Activated CD4-positive, alpha-beta T cell treated with anti-CD3 and anti-CD28 coated beads, Interleukin-2, amount 10 ng/mL, durations not matched to agents 24 days and 14 days (primary cell): Measurements from ENCODE around the gene WBP1L. TPM values are rescaled to one million over a fixed set of nuclear protein-coding genes. Genes with fewer than 3 reads are reported as not detected.
"Not testable (repeated sequence)": the region's sequence is repeated elsewhere in the genome, so short reads cannot be mapped to it uniquely, and the experiment has no call there.

Experiments
- DNase-seq: peaks from one replicate; pipeline ENCODE4 v3.0.0; 2022
- H3K27ac Mint-ChIP-seq: one replicate; pipeline ENCODE4 v1.8.0; 2022; ENCODE audit warnings: mild to moderate bottlenecking, mixed read lengths
- H3K27me3 Mint-ChIP-seq: one replicate; pipeline ENCODE4 v1.8.0; 2022; ENCODE audit warnings: mixed read lengths
- H3K36me3 Mint-ChIP-seq: one replicate; pipeline ENCODE4 v1.8.0; 2022; ENCODE audit warnings: low read depth, mild to moderate bottlenecking, mixed read lengths
- H3K4me1 Mint-ChIP-seq: one replicate; pipeline ENCODE4 v1.8.0; 2021; ENCODE audit warnings: mixed read lengths
- H3K4me3 Mint-ChIP-seq: one replicate; pipeline ENCODE4 v1.8.0; 2022; ENCODE audit warnings: mild to moderate bottlenecking, moderate library complexity, mixed read lengths
- H3K9me3 Mint-ChIP-seq: one replicate; pipeline ENCODE4 v1.8.0; 2021; ENCODE audit warnings: mixed read lengths
- intact Hi-C: fragments of 100-400 bp; cut with micrococcal nuclease; formaldehyde crosslinking; loops from one replicate; pipeline ENCODE4 v1.15.1; 2023
- total RNA-seq: library from RNA; stranded (reverse); gene quantifications from 2 replicates; pipeline ENCODE4 v1.2.3, GENCODE V29; 2022

WBP1L gene
- total RNA-seq, 1 donor from 2014 or later, result 15.8 TPM

- Mint-ChIP-seq H3K4me3 (no peak overlapping the region), H3K27me3 (no peaks in the 10 kb centered on the region), H3K4me1 (peaks cover 7% of the 10 kb centered on the region), H3K36me3 (peaks cover 8% of the 10 kb centered on the region), H3K27ac (no peak overlapping the region), H3K9me3 (no peaks in the 10 kb centered on the region)
- no peak for DNase-seq
- intact Hi-C loops, result no loop called here
Observed at GRCh38 chr10:102819054-102819453, 75.3 kb downstream of the WBP1L start.

GRCh38 chr10:102820008-102820407, 76.3 kb downstream of the WBP1L start:
- H3K4me3 Mint-ChIP-seq, H3K4me1 Mint-ChIP-seq, H3K27me3 Mint-ChIP-seq, intact Hi-C loops, H3K27ac Mint-ChIP-seq, H3K36me3 Mint-ChIP-seq, H3K9me3 Mint-ChIP-seq, DNase-seq: not testable (repeated sequence)

- Mint-ChIP-seq H3K27me3 (no peaks in the 10 kb centered on the region), H3K4me3 (no peak overlapping the region), H3K36me3 (no peaks in the 10 kb centered on the region), H3K4me1 (no peaks in the 10 kb centered on the region), H3K27ac (no peak overlapping the region), H3K9me3 (no peaks in the 10 kb centered on the region)
- intact Hi-C loops, result no loop called here
- no peak for DNase-seq
Observed at GRCh38 chr10:102822222-102822621, 78.5 kb downstream of the WBP1L start.

DNA sequence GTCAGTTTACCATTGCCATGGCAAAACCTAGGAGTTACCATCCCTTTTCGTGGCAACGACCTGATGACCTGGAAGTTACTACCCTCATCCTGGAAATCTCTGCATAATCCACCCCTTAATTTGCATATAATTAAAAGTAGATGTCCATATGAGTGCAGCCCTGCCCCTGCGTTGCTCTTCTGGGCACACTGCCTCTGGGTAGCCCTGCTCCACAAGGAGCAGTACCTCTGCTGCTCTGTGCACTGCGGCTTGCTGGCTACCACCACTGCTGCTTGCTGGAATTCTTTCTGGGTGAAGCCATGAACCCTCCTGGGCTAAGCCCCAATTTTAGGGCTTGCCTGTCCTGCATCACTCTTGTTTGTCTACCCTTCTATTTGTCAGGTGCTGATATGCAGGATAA, 80.9 kb downstream of the WBP1L start:
- Mint-ChIP-seq H3K36me3 (no peaks in the 10 kb centered on the region), H3K4me3 (no peak overlapping the region), H3K27me3 (no peaks in the 10 kb centered on the region), H3K9me3 (no peaks in the 10 kb centered on the region), H3K27ac (no peak overlapping the region), H3K4me1 (no peaks in the 10 kb centered on the region)
- DNase-seq, result no peak
- intact Hi-C loops, result no loop called here

- Mint-ChIP-seq H3K4me3 (no peak overlapping the region), H3K9me3 (no peaks in the 10 kb centered on the region), H3K4me1 (no peaks in the 10 kb centered on the region), H3K27me3 (no peaks in the 10 kb centered on the region), H3K27ac (no peak overlapping the region), H3K36me3 (no peaks in the 10 kb centered on the region)
- no peak for DNase-seq
- intact Hi-C loops, result no loop called here
Observed at GRCh38 chr10:102826148-102826796, 82.5 kb downstream of the WBP1L start.

GRCh38 chr10:102827597-102827975, 83.8 kb downstream of the WBP1L start:
- intact Hi-C loops, result no loop called here
- Mint-ChIP-seq H3K27me3 (no peaks in the 10 kb centered on the region), H3K27ac (no peak overlapping the region), H3K4me1 (no peaks in the 10 kb centered on the region), H3K36me3 (no peaks in the 10 kb centered on the region), H3K9me3 (no peaks in the 10 kb centered on the region), H3K4me3 (no peak overlapping the region)
- no peak for DNase-seq

DNA sequence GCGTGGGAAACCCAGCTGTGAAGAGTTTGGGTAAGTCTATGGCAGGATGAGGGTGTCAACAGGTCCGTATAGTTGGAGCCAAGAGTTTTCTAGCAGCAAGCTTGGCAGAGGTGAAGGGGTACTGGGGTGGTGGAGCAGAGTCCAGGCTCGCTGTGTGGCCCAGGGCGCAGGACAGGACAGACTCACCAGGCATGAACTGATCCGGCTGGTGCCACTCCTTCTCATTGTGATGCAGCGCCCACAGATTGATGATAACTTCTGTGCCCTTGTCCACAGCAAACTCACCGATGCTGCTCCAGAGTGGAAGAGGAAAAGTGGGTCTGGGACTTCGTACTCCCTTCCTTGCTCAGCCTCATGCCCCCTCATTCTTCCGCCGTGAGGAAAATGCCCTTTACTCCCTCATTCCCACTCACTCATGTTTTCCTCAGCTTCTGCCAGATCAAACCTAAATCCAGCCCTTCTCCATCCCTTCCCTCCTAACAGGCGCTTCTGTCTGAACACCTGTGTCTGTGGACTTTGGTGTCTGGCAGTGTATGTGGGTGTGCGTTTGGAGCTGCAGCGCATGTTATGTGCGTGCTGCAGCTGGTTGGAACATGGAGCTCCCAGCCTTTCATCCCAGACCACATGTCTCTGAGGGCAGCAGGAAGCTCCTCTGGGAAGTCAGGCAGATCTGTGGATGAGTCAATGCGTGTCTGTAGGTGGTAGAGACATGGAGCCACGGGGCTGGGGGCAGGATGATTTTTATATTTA, 87.7 kb downstream of the WBP1L start:
- peaks cover 5% of the 10 kb centered on the region for H3K4me1 Mint-ChIP-seq
- no peaks in the 10 kb centered on the region for H3K9me3 Mint-ChIP-seq
- DNase-seq, result no peak
- no peaks in the 10 kb centered on the region for H3K36me3 Mint-ChIP-seq
- H3K27ac Mint-ChIP-seq, result no peak overlapping the region
- H3K4me3 Mint-ChIP-seq, result no peak overlapping the region
- intact Hi-C loops, result loop anchor here (10.0 kb wide), 1 partner anchor 503 kb away; no protein-coding TSS in a partner anchor
- H3K27me3 Mint-ChIP-seq, result no peaks in the 10 kb centered on the region

DNA sequence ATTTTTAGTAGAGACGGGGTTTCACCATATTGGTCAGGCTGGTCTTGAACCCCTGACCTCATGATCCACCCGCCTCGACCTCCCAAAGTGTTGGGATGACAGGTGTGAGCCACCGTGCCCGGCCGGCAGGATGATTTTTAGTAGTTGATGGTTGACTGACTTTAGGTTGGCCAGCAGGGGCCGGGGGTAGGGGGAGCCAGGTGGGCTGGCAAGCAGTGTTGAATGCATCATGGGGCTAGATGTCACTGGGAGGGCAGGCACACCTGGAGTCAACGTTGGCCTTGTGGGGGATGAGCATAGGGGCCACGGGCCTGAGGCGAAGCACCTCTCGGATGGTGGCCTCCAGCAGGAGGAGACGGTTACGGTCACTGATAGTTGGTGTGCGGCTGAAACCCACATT, 88.5 kb downstream of the WBP1L start:
- peaks cover 5% of the 10 kb centered on the region for H3K4me1 Mint-ChIP-seq
- no peak overlapping the region for H3K27ac Mint-ChIP-seq
- H3K27me3 Mint-ChIP-seq, result no peaks in the 10 kb centered on the region
- DNase-seq, result no peak
- intact Hi-C loops, result loop anchor here (10.0 kb wide), 1 partner anchor 503 kb away; no protein-coding TSS in a partner anchor
- no peaks in the 10 kb centered on the region for H3K36me3 Mint-ChIP-seq
- H3K9me3 Mint-ChIP-seq, result no peaks in the 10 kb centered on the region
- no peak overlapping the region for H3K4me3 Mint-ChIP-seq

- Mint-ChIP-seq H3K9me3 (no peaks in the 10 kb centered on the region), H3K4me3 (no peak overlapping the region), H3K36me3 (no peaks in the 10 kb centered on the region), H3K27me3 (no peaks in the 10 kb centered on the region), H3K4me1 (peaks cover 5% of the 10 kb centered on the region), H3K27ac (no peak overlapping the region)
- DNase-seq, result no peak
- intact Hi-C loops, result loop anchor here (10.0 kb wide), 1 partner anchor 502 kb away; no protein-coding TSS in a partner anchor
Observed at GRCh38 chr10:102832987-102833386, 89.2 kb downstream of the WBP1L start.

DNA sequence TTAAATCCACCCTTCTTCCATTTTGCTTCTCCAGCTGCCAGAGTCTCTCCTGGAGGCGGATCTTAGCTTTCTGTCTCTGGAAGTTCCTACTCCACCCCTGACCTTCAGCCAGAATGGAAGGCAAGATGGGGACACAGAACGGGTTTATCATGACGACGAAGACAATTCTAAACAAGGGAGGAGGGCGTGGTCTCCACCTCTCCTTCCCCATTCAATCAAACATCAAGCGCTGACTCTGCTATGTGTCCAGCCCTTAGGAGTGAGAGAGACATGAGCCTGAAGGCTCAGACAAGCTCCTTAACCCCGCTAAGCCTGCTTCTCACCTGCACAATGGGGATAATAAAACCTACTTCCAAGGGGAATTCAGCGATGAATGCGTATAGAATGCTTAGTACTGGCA, 90.4 kb downstream of the WBP1L start:
- Mint-ChIP-seq H3K27me3 (peaks cover 4% of the 10 kb centered on the region), H3K9me3 (no peaks in the 10 kb centered on the region), H3K4me3 (no peak overlapping the region), H3K27ac (no peak overlapping the region), H3K36me3 (no peaks in the 10 kb centered on the region), H3K4me1 (peaks cover 5% of the 10 kb centered on the region)
- DNase-seq, result no peak
- intact Hi-C loops, result loop anchor here (10.0 kb wide), 1 partner anchor 501 kb away; no protein-coding TSS in a partner anchor

DNA sequence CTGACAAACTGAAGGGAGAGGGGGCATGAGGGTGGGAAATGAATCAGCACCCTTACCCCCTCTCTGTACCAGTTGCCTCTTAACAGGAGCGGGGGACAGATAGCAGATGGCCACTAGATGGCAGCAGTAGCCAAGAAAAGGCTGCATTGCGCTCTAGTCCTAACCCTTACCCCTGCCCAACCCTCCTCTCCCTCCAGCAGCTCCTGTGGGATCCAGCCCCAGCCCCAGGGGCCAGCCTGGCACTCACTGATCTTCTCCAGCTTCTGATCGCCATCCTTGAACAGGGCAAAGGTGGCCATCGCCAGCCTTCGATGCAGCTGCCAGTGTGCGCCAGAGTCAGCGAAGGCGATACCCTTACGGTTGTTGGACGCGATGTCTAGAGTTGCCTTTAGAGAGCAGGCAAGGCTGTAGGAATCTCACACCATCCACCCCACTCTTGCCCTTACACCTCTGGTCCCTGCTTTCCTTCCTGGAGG, 91.3 kb downstream of the WBP1L start:
- Mint-ChIP-seq H3K36me3 (no peaks in the 10 kb centered on the region), H3K27me3 (peaks cover 9% of the 10 kb centered on the region), H3K27ac (no peak overlapping the region), H3K9me3 (no peaks in the 10 kb centered on the region), H3K4me3 (no peak overlapping the region), H3K4me1 (peaks cover 5% of the 10 kb centered on the region)
- intact Hi-C loops, result loop anchor here (1.0 to 10.0 kb wide), 4 partner anchors 66 to 500 kb away; no protein-coding TSS in a partner anchor
- peak; percentile 93 for DNase-seq

GRCh38 chr10:102837230-102837721, 93.5 kb downstream of the WBP1L start, which contains the start of gene CYP17A1:
Gene CYP17A1 (minus strand): TSS chr10:102837413. CDS start chr10:102837361, 52 bp downstream.
- intact Hi-C loops, result loop anchor here (10.0 kb wide), 1 partner anchor 498 kb away; no protein-coding TSS in a partner anchor
- Mint-ChIP-seq H3K27ac (no peak within 1 kb of the TSS), H3K27me3 (peaks cover 13% of the 10 kb centered on the region), H3K36me3 (no peaks in the 10 kb centered on the region), H3K9me3 (no peaks in the 10 kb centered on the region), H3K4me3 (no peak within 1 kb of the TSS), H3K4me1 (peaks cover 5% of the 10 kb centered on the region)
- no peak for DNase-seq

DNA sequence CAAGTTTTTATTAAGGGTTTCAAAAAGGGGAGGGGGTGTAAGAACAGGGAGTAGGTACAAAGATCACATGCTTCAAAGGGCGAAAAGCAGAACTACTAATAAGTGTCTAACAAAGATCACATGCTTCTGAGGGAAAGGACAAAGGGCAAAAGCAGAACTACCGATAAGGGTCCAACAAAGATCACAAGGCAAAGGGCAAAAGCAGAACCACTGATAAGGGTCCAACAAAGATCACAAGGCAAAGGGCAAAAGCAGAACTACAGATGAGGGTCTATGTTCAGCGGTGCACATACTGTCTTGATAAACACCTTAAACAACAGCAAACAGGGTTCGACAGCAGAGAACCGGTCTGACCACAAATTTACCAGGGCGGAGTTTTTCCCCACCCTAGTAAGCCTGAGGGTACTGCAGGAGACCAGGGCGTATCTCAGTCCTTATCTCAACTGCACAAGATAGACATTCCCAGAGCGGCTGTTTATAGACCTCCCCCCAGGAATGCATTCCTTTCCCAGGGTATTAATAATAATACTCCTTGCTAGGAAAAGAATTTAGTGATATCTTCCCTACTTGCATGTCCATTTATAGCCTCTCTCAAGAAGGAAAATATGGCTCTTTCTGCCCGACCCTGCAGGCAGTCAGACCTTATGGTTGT, 94.7 kb downstream of the WBP1L start:
- H3K4me1 Mint-ChIP-seq, DNase-seq, H3K36me3 Mint-ChIP-seq, H3K27ac Mint-ChIP-seq, H3K4me3 Mint-ChIP-seq, H3K9me3 Mint-ChIP-seq: not testable (repeated sequence)
- intact Hi-C loops, result loop anchor here (10.0 kb wide), 1 partner anchor 496 kb away; no protein-coding TSS in a partner anchor
- H3K27me3 Mint-ChIP-seq, result peaks cover 20% of the 10 kb centered on the region
